B cell (primary cell): ENCODE measurements around the gene IL1RAPL1. TPM values are rescaled to one million over a fixed set of nuclear protein-coding genes. Genes with fewer than 3 reads are reported as not detected.

Experiments
- ATAC-seq: fragments of 200-7000 bp; cut with Tn5 transposase; one replicate; pipeline ENCODE4 v1.10.0; 2021; ENCODE audit warnings: low read depth, mild to moderate bottlenecking, moderate number of reproducible peaks, moderate library complexity
- CTCF ChIA-PET: fragments of 350-600 bp; sonication (Branson Sonifier 250); formaldehyde crosslinking; loops from one replicate; lab custom pipeline; 2021; ENCODE audit warnings: antibody characterized with exemption, inconsistent platforms; lab: Charles Lee
- POLR2A ChIA-PET: fragments of 350-600 bp; sonication (Branson Sonifier 250); formaldehyde crosslinking; loops from one replicate; lab custom pipeline; 2021; ENCODE audit warnings: antibody characterized with exemption; lab: Charles Lee
- DNase-seq: peaks from one replicate; pipeline ENCODE4 v3.0.0; 2013
- H2AFZ ChIP-seq: 2 replicates; pipeline ENCODE4 v1.6.1; 2012; ENCODE audit warnings: mild to moderate bottlenecking, low read depth, low read length; ENCODE audit not compliant: insufficient read depth, poor library complexity, severe bottlenecking
- H3K27ac ChIP-seq, 2 donors: 1 replicate in 1 of 2; 2 replicates in 1 of 2; pipeline ENCODE4 v1.5.1; 2012 to 2013; ENCODE audit warnings: low read length in 2 of 2, mild to moderate bottlenecking in 2 of 2, moderate library complexity in 1 of 2
- H3K27me3 ChIP-seq, 4 experiments: fragments of 200-600 bp in 1 of 4; sonication (generic) in 1 of 4; replicated peaks in 1 of 4; 1 replicate in 2 of 4; 2 replicates in 2 of 4; pipeline versions ENCODE4 v1.6.1 to v1.7.0; 2013 to 2016; ENCODE audit warnings: low read length in 3 of 4, mild to moderate bottlenecking in 2 of 4, mixed read lengths in 1 of 4, moderate library complexity in 1 of 4; ENCODE audit not compliant: insufficient read depth in 4 of 4, control insufficient read depth in 3 of 4; ENCODE audit errors: control extremely low read depth in 1 of 4
- H3K36me3 ChIP-seq, 2 experiments: replicated peaks in 1 of 2; 1 replicate in 1 of 2; 2 replicates in 1 of 2; pipeline versions ENCODE4 v1.6.1 to v1.7.1; 2013; ENCODE audit warnings: low read length in 1 of 2; ENCODE audit not compliant: insufficient read depth in 2 of 2, control insufficient read depth in 1 of 2; ENCODE audit errors: control extremely low read depth in 1 of 2, extremely low read depth in 1 of 2
- H3K4me1 ChIP-seq, 2 donors: fragments of 200-600 bp in 1 of 2; sonication (generic) in 1 of 2; 1 replicate in 1 of 2; 2 replicates in 1 of 2; pipeline versions ENCODE4 v1.5.1 to v1.6.1; 2013 to 2017; ENCODE audit warnings: low read length in 2 of 2; ENCODE audit not compliant: control insufficient read depth in 2 of 2, insufficient read depth in 2 of 2
- H3K4me2 ChIP-seq: replicated peaks from 2 replicates; pipeline ENCODE3; 2012; ENCODE audit warnings: mild to moderate bottlenecking, low read depth, low read length; ENCODE audit not compliant: poor library complexity, severe bottlenecking
- H3K4me3 ChIP-seq, 5 experiments: fragments of 200-600 bp in 1 of 5; sonication (generic) in 1 of 5; 1 replicate in 3 of 5; 2 replicates in 2 of 5; pipeline versions ENCODE4 v1.5.1 to v1.7.0; 2011 to 2016; ENCODE audit warnings: low read length in 4 of 5, mild to moderate bottlenecking in 4 of 5, low read depth in 2 of 5, control low read depth in 1 of 5, moderate library complexity in 1 of 5; ENCODE audit not compliant: insufficient read depth in 1 of 5; ENCODE audit errors: control extremely low read depth in 1 of 5, extremely low read depth in 1 of 5
- H3K79me2 ChIP-seq: fragments of 200-600 bp; sonication (generic); one replicate; pipeline ENCODE4 v1.6.0; 2016; ENCODE audit warnings: low read length; ENCODE audit not compliant: control insufficient read depth, insufficient read depth
- H3K9ac ChIP-seq: fragments of 200-600 bp; sonication (generic); 2 replicates; pipeline ENCODE4 v1.6.1; 2017; ENCODE audit warnings: mild to moderate bottlenecking, low read length, moderate library complexity
- H3K9me3 ChIP-seq, 3 donors: one replicate each; pipeline versions ENCODE4 v1.6.1 to v1.7.1; 2013; ENCODE audit warnings: low read length in 2 of 3; ENCODE audit not compliant: control insufficient read depth in 2 of 3, insufficient read depth in 1 of 3; ENCODE audit errors: control extremely low read depth in 1 of 3
- H4K20me1 ChIP-seq: 2 replicates; pipeline ENCODE4 v1.6.0; 2012; ENCODE audit warnings: mild to moderate bottlenecking, low read length; ENCODE audit not compliant: insufficient read depth, control insufficient read depth, poor library complexity, severe bottlenecking
- H3K27ac Mint-ChIP-seq: one replicate; pipeline ENCODE4 v1.8.0; 2021; ENCODE audit warnings: mixed read lengths
- H3K27me3 Mint-ChIP-seq: one replicate; pipeline ENCODE4 v1.8.0; 2021; ENCODE audit warnings: mixed read lengths
- H3K4me1 Mint-ChIP-seq: one replicate; pipeline ENCODE4 v1.8.0; 2021; ENCODE audit warnings: mixed read lengths
- H3K4me3 Mint-ChIP-seq: one replicate; pipeline ENCODE4 v1.8.0; 2021; ENCODE audit warnings: mixed read lengths
- H3K9me3 Mint-ChIP-seq: one replicate; pipeline ENCODE4 v1.8.0; 2022; ENCODE audit warnings: mixed read lengths; ENCODE audit not compliant: insufficient read depth
- EZH2 ChIP-seq: IDR thresholded peaks from 2 replicates; pipeline ENCODE4 v1.6.1; 2012; ENCODE audit warnings: borderline replicate concordance, low read depth, mild to moderate bottlenecking, moderate library complexity, low read length; ENCODE audit not compliant: insufficient read depth, poor library complexity, severe bottlenecking
- WGBS: methylation state at CpG from one replicate; pipeline ENCODE4 v1.1.5; 2013; ENCODE audit warnings: missing lambda C conversion rate; ENCODE audit not compliant: insufficient coverage; 5-methylcytosine and 5-hydroxymethylcytosine counted together
- intact Hi-C: fragments of 100-400 bp; cut with micrococcal nuclease; formaldehyde crosslinking; loops from one replicate; pipeline ENCODE4 v1.10.0; 2022
- polyA minus RNA-seq: library from RNA; depleted of rRNA, polyadenylated mRNA; stranded (reverse); fragments of >200 nt; gene quantifications from 2 replicates; pipeline ENCODE4 v1.2.3, GENCODE V29; 2012
- polyA plus RNA-seq: library from polyadenylated mRNA; depleted of rRNA; stranded (reverse); fragments of >200 nt; gene quantifications from 2 replicates; pipeline ENCODE4 v1.2.3, GENCODE V29; 2012
- total RNA-seq, 2 donors: library from RNA; stranded (reverse); fragments of 120-200 nt in 1 of 2; gene quantifications; 1 replicate in 1 of 2; 2 replicates in 1 of 2; pipeline versions ENCODE4 v1.2.3 to v1.2.4, GENCODE V29; 2013 to 2022
- TF ChIP-seq, protein P1 (sequence below): fragments of 200-600 bp; IDR thresholded peaks from one replicate; pipeline ENCODE4 v1.8.0; 2022; ENCODE audit warnings: antibody characterized with exemption, mild to moderate bottlenecking

IL1RAPL1 gene
- not detected in 2 replicates for total RNA-seq
- 0.09 TPM for total RNA-seq (2013)
- polyA plus RNA-seq = not detected in 2 replicates
- polyA minus RNA-seq = not detected in 2 replicates

DNA sequence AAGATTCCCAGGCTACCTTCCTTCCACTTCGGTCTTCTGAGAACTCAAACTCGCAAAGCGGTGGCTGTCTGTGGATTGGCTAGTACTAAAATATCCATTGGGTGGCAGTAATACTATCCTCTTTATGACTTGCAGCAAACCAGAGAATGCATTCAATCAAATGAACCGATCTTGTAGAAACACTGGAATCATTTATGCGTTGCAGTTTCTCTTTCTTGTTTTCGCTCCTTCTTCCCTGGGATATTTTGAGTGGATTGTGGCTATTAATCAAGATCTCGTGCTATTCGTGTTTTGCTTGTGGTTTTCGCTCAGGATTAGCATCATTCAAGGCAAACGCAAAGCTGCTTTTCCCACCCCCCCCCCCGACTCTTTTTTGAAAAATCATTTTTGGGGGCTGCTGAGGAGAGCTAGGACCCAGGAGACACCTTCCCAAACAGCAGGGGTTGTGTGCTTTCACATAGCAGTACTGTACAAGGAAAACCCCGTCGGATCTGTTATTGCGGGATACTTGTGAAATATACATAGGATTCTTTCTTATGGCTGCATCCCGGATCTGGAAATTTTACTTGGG is at the start of gene IL1RAPL1:
TSS of gene IL1RAPL1 (plus strand) at position 466 of the 571 bp plus-strand sequence.
- H3K4me3 Mint-ChIP-seq = no peak within 1 kb of the TSS
- H3K9ac ChIP-seq = no peak within 1 kb of the TSS
- H3K4me1 Mint-ChIP-seq = no peaks in the 10 kb centered on the region
- no peak within 1 kb of the TSS for H3K27ac ChIP-seq
- no CpG with 5 or more reads among the region's 15 CpGs for WGBS
- no peak for TF ChIP-seq EZH2
- TF ChIP-seq, protein P1, sequence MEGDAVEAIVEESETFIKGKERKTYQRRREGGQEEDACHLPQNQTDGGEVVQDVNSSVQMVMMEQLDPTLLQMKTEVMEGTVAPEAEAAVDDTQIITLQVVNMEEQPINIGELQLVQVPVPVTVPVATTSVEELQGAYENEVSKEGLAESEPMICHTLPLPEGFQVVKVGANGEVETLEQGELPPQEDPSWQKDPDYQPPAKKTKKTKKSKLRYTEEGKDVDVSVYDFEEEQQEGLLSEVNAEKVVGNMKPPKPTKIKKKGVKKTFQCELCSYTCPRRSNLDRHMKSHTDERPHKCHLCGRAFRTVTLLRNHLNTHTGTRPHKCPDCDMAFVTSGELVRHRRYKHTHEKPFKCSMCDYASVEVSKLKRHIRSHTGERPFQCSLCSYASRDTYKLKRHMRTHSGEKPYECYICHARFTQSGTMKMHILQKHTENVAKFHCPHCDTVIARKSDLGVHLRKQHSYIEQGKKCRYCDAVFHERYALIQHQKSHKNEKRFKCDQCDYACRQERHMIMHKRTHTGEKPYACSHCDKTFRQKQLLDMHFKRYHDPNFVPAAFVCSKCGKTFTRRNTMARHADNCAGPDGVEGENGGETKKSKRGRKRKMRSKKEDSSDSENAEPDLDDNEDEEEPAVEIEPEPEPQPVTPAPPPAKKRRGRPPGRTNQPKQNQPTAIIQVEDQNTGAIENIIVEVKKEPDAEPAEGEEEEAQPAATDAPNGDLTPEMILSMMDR = no peak
- ChIA-PET POLR2A (no interaction called here), CTCF (no interaction called here)
- H3K27ac Mint-ChIP-seq = no peak within 1 kb of the TSS
- H4K20me1 ChIP-seq = no peaks in the 10 kb centered on the region
- H3K36me3 ChIP-seq = no peaks in the 10 kb centered on the region
- ATAC-seq = no peak
- H3K9me3 ChIP-seq = no peaks in the 10 kb centered on the region
- DNase-seq = no peak
- intact Hi-C loops = no loop called here
- no peak within 1 kb of the TSS for H2AFZ ChIP-seq
- no peaks in the 10 kb centered on the region for H3K27me3 Mint-ChIP-seq
- H3K27me3 ChIP-seq = no peaks in the 10 kb centered on the region
- H3K4me2 ChIP-seq = no peak within 1 kb of the TSS
- H3K4me3 ChIP-seq = no peak within 1 kb of the TSS
- no peaks in the 10 kb centered on the region for H3K4me1 ChIP-seq
- H3K79me2 ChIP-seq = no peaks in the 10 kb centered on the region
- no peaks in the 10 kb centered on the region for H3K9me3 Mint-ChIP-seq

DNA sequence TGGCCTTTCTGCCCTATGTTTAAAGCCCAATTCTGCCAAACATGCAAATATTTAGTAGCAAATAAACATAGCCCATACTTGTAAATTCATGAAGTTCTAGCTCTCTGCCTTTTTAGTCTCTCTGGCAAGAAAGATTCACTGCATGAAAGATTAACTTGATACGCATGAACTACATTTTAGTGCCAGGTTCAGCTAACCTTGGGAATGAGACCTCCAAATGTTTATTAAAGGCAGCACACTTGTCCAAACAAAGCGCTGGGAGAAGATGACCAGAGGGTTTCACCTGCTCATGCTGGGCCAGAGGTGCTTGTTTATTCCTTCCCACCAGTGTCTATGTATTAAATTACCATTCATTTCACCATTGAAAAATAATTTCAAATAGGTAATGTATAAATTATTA is 44.5 kb upstream of the IL1RAPL1 start:
- CTCF ChIA-PET = no interaction called here
- H3K27me3 Mint-ChIP-seq = no peaks in the 10 kb centered on the region
- Histone ChIP-seq H3K79me2 (no peaks in the 10 kb centered on the region), H3K4me3 (no peak overlapping the region), H2AFZ (no peak overlapping the region), H3K9me3 (no peaks in the 10 kb centered on the region), H3K36me3 (no peaks in the 10 kb centered on the region), H3K4me2 (no peak overlapping the region), H3K27ac (no peak overlapping the region), H4K20me1 (no peaks in the 10 kb centered on the region), H3K27me3 (no peaks in the 10 kb centered on the region), H3K9ac (no peak overlapping the region), H3K4me1 (no peaks in the 10 kb centered on the region)
- no peaks in the 10 kb centered on the region for H3K4me1 Mint-ChIP-seq
- no peak overlapping the region for H3K27ac Mint-ChIP-seq
- DNase-seq (no peak), ATAC-seq (no peak)
- TF ChIP-seq, protein P1 = no peak
- no peak for TF ChIP-seq EZH2
- H3K9me3 Mint-ChIP-seq = no peaks in the 10 kb centered on the region
- intact Hi-C loops = no loop called here
- H3K4me3 Mint-ChIP-seq = no peak overlapping the region
- 83% methylated on average over 1 of the region's 2 CpGs for WGBS
- POLR2A ChIA-PET = no interaction called here
